HG02938 (cell line): ENCODE measurements around the gene MAP3K19.
"Not testable (repeated sequence)": the region's sequence is repeated elsewhere in the genome, so short reads cannot be mapped to it uniquely, and the experiment has no call there.

Experiments used
- ATAC-seq: cut with Tn5 transposase; IDR thresholded peaks from one replicate; pipeline ENCODE4 v1.9.1; 2021; ENCODE audit warnings: mild to moderate bottlenecking, moderate library complexity; ENCODE audit not compliant: unreplicated experiment

MAP3K19 gene

DNA sequence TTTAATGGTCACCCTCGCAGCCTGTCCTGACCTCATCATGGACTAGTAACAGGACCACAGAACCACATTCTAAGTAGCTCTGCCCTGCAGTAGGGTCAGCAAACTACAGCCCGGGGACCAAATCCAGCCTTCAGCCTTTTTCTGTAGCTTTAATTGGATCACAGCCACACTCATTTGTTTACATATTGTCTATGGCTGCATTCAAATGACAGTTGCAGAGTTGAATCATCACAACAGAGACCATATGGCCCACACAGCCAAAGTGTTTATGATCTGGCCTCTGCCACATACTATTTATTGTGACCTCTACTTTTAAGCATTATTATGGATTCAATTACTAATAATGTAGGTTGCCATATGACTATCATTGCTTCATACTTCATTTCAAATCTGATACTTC lies 47.7 kb downstream of the MAP3K19 start:
- no peak for ATAC-seq

DNA sequence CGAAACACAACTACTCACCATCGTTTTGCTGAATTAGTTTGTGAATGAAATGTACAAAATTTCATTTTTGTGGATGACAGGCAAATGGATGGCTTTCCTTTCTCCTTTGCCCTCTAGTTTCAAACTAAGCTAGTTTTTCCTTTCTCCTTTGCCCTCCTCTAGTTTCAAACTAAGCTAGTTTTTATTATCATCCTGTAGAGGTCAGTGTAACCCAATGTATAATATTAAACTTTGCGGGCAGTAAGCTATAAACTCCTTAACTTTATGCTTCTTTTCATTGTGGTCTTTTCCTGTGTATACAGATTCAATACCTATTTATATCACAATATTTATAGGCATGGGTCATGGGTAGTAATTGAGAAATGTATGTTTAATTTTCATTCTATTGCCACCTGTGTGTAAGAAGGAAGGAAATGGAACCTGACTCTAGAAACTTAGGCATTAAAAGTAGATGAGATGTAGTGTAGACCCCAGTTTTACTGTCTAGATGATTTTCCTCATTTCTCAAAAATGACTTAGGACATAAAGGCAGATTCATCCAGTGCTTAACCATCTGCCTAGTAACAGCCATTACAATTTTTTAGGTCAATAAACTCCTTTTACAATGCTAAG lies 58.1 kb downstream of the MAP3K19 start:
- no peak for ATAC-seq

DNA sequence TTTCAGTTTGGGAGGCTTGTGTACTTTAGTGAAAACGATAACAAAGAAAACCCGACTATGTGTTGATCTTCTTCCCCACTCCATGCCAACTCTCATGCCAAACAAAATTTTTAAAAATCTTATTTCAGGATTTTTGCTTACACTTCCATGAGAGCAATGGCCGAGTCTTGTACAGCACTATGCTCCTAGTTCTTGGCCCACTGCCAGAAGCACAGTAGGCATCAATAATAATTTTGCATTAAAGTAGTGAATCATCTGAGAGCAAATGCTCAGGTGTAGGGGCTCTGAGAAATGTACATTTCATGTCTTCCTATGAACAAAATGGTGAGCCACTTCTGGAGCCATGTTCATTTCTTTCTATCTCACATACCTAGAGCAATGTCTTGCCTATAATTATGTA lies 62.2 kb downstream of the MAP3K19 start:
- no peak for ATAC-seq

DNA sequence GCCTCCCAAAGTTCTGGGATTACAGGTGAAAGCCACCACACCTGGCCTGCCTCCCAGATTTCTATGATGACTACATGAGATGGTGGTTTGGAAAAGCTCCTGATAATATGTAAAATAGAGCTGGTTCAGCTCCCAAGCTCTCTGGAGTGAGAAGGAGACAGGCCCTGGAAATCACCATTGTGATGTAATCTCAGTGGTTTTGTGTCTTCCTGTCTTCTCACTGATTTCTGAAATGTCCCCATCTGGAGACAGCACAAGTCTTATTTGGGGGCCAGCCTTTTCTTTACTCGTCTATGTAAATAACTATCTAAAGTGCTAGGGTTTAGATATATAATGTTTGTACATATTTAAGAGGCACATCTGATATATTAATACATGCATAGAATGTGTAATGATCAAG lies 64.6 kb downstream of the MAP3K19 start:
- ATAC-seq, result no peak

DNA sequence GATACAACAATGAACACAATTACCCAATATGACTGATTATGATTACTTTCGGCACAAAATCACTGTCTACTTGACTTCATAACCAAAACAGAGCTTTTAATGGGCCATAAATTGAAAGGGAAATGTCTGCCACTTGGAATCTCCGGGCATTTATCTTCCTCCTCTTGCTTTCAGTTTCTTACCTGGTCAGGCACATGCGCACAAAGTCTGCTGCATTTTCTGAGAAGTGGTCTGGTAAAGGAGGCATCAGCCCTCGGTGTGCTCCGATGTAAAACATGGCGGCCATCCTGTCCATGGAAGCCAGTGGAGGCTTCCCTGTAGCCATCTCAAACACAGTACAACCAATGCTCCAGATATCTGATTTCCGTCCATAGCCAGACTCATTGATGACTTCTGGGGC lies 66.6 kb downstream of the MAP3K19 start:
- ATAC-seq, result no peak

DNA sequence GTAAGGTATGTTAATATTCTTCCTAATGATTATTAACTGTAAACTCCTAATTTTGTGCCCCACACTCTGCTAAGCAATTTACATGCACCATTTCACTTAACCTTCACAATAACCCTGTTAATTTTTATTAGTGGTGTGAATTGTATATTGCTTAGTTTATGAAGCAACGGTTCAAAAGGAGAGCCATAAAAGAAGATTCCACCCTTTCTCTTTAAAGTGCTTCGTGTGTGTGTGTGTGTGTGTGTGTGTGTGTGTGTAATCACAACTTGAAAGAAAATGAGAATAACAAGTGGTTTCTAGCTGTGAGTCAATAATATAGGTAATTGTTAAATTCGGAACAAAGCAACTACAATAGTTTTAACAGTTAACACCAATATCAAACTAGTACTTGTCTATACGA lies 68.0 kb downstream of the MAP3K19 start:
- ATAC-seq, result no peak

DNA sequence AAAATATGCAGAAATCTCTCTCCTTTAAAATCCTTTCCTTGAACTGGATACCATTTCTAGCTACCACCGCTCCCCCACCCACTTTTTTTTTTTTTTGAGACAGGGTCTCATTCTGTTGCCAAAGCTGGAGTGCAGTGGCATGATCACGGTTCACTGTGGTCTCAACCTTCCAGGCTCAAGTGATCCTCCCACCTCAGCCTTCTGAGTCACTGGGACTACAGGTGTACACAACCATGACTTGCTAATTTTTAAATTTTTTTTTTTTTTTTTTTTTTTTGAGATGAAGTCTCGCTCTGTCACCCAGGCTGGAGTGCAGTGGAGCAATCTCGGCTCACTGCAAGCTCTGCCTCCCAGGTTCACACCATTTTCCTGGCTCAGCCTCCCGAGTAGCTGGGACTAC lies 70.1 kb downstream of the MAP3K19 start:
- not testable (repeated sequence) for ATAC-seq

DNA sequence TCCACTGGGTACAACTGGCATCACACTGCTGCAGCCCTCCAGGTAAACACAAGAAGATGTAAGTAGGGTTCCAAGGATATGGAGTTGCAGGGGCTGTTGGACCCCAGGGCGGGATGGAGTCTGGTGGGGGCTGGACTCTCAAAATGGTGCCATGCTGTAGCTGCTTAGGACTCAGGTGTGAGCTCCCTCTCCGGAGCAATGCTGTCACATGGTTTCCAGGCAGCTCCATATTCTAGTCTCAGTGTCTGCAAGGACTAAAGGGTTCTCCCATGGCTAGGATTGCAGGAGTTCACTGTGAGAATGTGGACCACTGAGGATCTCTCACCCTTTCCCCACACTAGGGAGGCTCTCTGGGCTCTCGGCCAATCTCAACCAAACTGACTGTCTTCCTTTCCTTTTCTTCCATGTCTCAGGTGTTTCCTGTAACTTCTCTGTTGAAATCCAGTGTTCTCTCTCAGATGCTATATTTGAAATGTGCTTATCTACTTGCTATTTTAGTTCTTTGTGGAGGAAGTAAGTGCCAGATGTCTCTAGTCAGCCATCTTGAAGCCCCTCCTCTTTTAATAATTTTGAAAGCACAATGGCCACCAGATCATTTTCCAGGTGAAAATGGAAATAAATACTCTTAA lies 71.1 kb downstream of the MAP3K19 start:
- ATAC-seq, result no peak

DNA sequence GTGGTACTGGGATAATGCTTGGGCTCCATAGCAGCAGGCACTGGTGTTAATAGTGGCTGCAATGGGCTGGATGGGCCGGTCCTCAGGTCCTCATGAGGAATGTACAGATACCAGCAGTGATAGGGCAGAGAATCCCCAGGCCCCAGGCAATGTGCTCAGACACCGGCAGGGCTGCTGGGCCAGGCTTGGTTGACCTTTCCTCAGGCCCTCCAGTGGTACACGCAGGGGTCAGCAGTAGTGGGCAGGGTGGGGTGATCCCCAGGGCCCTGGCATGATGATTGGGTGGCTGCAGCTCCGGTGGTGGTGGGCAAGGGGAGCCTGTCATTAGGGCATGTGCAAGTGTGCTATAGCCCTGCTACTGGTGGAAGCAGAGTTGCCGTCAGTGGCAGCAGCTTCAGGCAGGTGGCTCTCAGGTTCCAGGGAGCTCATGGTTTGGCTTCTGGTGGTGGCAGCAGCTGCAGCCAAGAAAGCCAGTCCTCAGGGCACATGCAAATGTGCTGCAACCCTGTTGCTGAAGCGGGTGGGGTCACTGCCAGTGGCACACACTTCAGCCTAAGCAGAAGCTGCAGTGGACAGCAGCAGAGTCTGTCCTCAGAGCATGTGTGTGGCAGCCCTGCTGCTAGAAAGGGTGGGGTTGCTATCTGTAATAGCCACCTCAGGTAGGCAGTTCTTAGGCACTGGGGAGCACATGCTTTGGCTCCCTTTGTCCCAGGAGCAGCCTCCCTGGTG lies 71.8 kb downstream of the MAP3K19 start:
- no peak for ATAC-seq

DNA sequence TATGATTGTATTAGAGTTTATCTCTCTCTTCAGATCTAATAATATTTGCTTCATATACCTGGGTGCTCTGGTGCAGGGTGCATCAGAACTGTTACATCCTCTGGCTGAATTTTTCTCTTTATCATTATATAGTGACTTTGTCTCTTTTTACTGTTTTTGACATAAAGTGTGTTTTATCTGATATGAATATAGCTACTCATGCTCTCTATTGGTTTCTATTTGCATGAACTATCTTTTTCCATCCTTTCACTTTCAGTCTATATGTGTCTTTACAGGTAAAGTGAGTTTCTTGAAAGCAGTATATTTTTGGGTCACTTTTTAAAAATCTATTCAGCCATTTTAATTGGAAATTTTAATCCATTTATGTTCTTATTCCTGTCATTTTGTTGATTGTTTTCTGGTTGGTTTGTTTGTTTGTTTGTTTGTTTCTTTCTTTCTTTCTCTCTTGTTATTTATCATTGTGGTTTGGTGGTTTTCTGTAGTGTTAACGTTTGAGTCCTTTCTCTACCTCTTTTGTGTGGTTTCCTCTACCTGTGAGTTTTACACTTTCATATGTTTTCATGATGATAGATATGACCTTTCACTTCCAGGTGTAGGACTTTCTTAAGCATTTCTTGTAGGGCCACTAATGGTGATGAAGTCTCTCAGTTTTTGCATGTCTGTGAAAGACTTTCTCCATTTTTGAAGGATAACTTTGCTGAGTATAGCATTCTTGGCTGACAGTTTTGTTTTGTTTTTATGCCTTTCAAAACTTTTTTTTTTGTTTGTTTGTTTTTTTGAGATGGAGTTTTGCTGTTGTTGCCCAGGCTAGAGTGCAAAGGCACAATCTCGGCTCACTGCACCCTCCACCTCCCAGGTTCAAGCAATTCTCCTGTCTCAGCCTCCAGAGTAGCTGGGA lies 73.8 kb downstream of the MAP3K19 start:
- ATAC-seq, result no peak

DNA sequence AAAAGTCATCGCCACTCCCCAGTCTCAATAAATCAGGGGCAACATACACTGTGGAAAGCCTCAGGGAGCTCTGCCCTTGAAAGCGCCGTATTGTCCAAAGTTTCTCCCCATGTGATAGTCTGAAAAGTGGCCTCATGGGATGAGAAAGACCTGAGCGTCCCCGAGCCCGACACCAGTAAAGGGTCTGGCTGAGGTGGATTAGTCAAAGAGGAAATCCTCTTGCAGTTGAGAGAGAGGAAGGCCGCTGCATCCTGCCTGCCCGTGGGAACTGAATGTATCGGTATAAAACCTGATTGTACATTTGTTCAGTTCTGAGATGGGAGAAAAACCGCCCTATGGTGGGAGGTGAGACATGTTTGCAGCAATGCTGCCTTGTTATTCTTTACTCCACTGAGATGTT lies 80.1 kb downstream of the MAP3K19 start:
- not testable (repeated sequence) for ATAC-seq

DNA sequence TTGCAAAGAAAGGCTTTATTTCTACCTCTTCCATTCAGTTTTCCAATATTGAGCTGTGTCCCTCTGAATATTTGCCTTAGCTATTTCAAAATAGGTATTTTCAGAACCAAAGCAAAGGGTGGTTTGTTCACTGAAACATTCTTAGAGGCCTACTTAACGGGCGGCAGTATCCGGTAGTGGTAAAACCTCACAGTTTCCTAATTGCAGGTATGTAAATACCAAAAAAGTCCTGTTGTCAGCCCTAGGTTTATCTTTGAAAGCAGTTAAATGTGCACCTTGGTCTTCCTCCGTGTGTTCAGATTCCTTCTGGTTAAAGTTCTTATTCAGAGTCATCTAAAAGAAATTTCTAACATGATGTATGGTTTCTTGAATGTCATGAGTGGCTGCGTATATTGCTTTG lies 89.8 kb downstream of the MAP3K19 start:
- ATAC-seq, result no peak

DNA sequence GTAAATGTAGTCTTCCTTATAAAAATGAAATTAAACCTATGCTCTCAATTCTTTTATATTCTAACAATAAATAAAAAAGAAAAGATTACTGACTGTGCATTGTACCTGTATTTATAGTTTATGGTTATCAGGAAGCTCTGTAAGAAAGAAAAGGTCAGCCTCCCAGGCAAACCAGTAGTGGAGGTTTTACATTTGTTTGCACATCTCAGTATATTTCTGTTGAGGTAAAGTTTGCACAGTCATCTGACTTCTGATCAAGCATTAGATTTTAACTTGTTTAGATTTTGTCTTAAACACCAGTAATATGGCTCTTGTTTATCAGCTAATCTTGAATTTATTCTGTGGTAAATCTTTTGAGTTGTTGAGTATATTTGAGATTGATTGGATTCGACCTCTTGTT lies 91.5 kb downstream of the MAP3K19 start:
- ATAC-seq, result no peak

DNA sequence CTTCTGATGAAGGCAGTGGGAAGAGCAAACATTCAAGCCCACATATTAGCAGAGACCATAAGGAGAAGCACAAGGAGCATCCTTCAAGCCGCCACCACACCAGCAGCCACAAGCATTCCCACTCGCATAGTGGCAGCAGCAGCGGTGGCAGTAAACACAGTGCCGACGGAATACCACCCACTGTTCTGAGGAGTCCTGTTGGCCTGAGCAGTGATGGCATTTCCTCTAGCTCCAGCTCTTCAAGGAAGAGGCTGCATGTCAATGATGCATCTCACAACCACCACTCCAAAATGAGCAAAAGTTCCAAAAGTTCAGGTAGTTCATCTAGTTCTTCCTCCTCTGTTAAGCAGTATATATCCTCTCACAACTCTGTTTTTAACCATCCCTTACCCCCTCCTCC lies 93.2 kb downstream of the MAP3K19 start:
- no peak for ATAC-seq

DNA sequence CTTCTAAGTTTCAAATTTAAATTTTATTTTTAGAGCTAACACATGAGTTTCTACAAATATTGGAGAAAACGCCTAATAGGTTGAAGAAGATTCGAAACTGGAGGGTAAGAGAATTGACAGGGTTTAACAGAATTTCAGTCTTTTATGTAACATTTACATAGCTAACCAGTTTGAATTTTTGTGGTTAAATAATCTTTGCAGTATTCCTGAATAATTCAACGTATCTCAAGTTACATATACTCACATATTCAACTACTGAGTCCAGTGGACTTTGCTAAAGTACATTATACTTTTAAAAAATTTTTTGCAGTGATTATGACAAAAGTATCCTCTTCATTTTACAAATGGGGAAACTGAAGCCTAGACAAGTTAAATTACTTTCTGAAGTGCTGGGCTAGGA lies 94.6 kb downstream of the MAP3K19 start:
- no peak for ATAC-seq

DNA sequence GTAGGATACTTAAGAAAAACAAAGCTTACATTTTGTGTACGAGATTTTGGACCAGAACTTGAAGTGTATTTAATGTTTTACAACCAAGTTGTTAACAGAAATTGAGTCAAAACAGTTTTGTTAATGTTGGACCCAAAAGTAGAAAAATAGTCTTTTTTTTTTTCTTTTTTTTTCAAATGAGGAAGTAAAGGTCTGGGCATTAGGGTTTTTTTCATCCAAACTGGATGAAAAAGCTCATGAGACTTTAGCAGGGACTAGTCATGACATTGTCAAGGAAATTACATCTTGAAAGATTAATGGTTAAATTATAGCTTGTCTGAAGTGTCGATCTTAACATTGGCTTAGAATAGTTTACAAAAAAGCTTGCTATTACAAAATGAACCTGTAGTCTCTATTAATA lies 96.4 kb downstream of the MAP3K19 start:
- no peak for ATAC-seq

DNA sequence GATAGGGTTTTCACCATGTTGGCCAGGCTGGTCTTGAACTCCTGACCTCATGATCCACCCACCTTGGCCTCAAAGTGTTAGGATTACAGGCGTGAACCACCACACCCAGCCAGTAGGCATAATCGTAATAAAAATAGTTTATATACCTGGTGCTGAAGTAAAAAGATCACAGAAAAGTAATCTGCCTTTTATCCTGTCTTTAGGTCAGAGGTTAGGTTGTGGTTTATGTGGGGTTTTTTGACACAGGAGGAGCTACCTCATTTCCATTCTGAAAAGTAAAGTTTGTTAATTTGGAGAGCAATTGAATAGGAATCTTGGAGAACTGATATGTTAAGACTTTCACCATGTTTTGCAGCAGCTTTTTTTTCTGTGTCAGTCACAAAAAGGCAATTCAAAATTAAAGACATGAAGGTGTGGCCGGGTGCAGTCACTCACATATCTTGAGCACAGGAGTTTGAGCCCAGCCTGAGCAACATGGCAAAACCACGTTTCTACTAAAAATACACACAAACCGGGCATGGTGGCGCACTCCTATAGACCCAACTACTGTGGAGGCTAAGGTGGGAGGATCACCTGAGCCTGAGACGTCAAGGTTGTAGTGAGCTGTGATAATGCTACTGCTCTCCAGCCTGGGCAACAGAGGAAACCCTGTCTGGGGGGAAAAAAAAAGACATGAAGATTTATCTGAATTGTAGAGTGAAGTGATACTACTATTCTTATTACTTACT lies 97.1 kb downstream of the MAP3K19 start:
- no peak for ATAC-seq

DNA sequence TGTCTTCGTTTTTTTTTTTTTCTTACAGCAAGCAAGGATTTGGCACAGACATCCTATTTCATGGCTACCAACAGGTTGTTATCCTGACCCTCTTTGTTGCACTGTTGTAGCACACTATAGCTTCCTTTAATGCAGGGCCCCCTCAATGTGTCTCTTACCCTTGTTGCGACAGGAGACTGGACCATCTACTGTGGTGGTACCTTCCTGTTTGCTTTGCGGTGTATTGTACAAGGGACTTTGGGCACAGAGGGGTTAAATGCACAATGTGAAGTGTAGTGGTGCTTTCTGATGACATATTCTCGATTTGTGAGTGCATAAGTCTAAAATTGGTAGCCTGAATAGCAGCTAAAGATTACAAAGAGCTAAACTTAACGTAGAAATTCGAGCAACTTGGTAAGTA lies 101.2 kb downstream of the MAP3K19 start:
- ATAC-seq, result no peak

DNA sequence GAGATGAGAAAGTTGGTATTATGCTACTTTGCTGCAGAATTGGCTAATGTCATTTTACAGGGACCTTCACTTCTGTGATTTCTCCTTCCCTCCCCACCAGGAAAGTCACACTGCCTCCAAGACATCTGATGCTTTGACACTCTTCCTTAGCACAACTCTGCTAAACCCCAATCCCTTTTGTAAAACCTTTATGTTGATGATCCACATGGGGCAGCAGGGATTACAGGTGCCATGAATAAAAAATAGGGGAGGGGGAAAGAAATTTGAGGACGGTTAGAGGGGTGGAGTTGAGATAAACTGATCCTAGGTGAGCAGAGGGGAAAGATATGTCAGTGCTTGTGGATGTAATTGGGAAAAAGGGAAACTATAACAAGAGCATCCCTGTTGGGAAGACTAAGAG lies 102.3 kb downstream of the MAP3K19 start:
- ATAC-seq, result no peak

DNA sequence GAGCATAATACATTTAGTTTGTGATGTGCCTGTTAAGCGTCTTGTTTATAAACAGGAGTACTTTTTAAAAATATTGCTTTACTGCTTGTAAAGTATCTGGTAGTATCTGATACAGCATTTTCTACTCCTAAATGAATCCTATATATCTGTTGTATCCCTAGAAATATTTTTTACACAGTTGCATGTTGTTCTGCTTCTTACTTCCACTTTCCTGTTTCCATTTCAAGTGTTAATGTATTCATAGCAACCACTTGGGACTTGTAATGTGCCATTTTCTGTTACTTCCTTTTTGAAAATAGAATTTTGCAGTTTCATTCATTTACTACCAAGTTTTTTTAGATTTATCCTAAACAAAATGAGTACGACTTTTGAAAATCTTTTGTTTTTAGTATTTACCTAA lies 103.7 kb downstream of the MAP3K19 start:
- peak; percentile 81 for ATAC-seq

DNA sequence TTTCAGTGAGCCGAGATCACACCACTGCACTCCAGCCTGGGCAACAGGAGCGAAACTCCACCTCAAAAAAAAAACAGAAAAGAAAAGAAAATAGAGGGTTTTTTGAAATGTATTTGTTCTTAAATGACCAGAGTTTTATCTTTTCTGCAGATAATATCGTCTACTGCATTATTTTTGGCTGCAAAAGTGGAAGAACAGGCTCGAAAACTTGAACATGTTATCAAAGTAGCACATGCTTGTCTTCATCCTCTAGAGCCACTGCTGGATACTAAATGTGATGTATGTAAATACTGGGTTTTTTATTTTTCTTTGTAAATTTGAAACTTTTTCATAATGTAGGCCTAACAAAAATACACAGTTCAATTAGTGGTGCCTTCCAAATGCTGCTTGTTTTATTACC lies 110.6 kb downstream of the MAP3K19 start:
- no peak for ATAC-seq
